ENCODE measurements around the gene NUP43.
A peak's percentile ranks its signal among the peaks of the same experiment; 100 is the strongest.
"Not testable (repeated sequence)": the region's sequence is repeated elsewhere in the genome, so short reads cannot be mapped to it uniquely, and the experiment has no call there.

The NUP43 gene

GRCh38 chr6:149749594-149750135 lies 3.3 kb upstream of the NUP43 start, which contains the start of gene PCMT1:
Gene PCMT1 (plus strand): TSS chr6:149749741. CDS start chr6:149749902, 161 bp downstream.
- DNase-seq (ENCODE audit: low read depth in 2 of 2, low spot score in 1 of 2) = peak; percentile 79 to 82

- DNase-seq (ENCODE audit: low read depth in 2 of 2, low spot score in 1 of 2) = not testable (repeated sequence)
These were observed 2.8 kb upstream of the NUP43 start for GRCh38 chr6:149749082-149749593.

- DNase-seq (ENCODE audit: low read depth in 2 of 2, low spot score in 1 of 2) = not testable (repeated sequence)
These were observed 1.1 kb downstream of the NUP43 start for GRCh38 chr6:149745252-149745651.

DNA sequence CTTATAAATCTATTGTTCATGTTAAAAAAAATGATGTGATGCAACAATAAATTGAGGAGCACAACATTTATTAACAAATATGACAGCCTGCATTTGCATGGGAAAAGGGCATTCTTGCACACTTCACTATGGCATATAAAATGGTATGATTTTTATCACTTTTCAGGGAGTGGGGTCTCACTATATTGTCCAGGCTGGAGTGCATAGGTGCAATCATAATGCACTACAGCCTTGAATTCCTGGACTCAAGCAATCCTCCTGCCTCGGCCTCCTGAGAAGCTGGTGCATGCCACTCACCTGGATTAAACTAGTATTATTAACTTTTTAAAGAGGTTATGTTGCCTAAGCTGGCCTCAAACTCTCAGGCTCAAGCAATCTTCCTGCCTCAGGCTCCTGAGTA lies 11.4 kb downstream of the NUP43 start:
- no peak for DNase-seq (ENCODE audit: low read depth in 2 of 2, low spot score in 1 of 2)

DNA sequence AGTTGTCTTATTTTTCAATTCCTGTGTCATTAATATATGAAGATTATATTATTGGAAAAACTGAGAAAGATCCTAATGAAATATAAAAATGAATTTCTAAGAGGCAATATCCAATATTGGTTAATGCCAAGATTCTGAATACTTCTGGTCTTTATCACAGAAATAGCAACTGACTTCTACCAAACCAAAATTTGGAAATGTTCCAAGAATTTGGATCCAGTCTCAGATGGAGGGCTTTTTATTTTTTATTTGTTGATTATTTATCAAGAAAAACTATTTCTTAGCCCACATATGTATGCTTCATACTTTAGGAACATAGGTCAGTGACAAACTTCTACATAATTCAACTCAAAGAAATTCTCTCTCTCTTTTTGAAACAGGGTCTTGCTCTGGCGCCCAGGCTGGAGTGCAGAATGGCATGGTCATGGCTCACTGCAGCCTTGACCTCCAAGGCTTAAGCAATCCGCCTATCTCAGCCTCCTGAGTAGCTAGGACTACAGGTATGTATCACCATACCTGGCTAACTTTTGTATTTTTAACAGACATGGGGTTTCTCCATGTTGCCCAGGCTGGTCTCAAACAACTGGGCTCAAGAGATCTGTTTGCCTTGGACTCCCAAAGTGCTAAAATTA lies 13.1 kb downstream of the NUP43 start:
- DNase-seq (ENCODE audit: low read depth in 2 of 2, low spot score in 1 of 2) = no peak

DNA sequence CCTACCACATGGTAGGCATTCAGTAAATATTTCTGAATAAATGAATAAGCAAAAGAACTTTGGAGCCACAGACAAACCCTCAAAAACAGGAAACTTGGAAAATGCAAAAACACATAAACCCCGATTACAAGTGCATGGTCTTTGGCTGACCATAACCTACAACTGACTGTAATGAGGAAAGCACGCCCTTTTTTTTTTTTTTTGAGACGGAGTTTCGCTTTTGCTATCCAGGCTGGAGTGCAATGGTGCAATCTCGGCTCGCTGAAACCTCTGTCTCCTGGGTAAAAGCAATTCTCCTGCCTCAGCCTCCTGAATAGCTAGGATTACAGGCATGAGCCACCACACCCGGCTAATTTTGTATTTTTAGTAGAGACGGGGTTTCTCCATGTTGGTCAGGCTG lies 16.5 kb downstream of the NUP43 start:
- DNase-seq (ENCODE audit: low read depth in 2 of 2, low spot score in 1 of 2) = no peak

- no peak for DNase-seq (ENCODE audit: low read depth in 2 of 2, low spot score in 1 of 2)
These were observed 17.7 kb downstream of the NUP43 start for GRCh38 chr6:149728499-149729234.

DNA sequence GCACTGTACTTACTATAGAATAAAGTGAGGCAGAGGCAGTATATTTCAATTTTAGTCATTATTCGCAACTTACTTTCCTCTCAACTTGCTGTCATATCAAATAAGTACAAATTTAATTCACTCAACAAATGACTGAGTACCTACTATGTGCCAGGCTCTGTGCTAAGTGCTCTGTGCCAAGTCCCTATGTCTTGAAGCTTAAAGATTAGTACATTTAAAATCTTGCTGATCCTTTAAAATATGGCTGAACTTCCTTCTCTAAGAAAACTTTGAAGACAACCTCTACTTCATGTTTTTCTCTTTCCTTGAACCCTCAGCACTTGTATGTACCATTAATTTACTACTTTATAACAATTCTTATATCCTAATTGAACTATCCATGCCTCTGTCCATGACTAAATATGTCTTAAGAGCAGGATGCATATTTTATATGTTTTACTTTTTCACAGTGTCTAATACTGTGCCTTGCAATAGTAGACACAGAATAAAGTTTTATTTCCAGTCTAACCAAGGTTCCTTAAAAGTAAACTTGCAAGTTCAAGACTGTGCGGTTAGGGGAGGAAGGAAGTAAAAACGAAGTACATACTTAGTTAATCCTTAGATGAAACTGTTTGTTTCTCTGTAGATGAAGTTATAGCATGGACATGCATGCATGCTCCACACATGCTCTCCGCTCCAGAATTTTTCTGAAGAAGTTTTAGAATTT lies 18.4 kb downstream of the NUP43 start:
- no peak for DNase-seq (ENCODE audit: low read depth in 2 of 2, low spot score in 1 of 2)

- no peak for DNase-seq (ENCODE audit: low read depth in 2 of 2, low spot score in 1 of 2)
These were observed 20.5 kb downstream of the NUP43 start for GRCh38 chr6:149725785-149726184.

DNA sequence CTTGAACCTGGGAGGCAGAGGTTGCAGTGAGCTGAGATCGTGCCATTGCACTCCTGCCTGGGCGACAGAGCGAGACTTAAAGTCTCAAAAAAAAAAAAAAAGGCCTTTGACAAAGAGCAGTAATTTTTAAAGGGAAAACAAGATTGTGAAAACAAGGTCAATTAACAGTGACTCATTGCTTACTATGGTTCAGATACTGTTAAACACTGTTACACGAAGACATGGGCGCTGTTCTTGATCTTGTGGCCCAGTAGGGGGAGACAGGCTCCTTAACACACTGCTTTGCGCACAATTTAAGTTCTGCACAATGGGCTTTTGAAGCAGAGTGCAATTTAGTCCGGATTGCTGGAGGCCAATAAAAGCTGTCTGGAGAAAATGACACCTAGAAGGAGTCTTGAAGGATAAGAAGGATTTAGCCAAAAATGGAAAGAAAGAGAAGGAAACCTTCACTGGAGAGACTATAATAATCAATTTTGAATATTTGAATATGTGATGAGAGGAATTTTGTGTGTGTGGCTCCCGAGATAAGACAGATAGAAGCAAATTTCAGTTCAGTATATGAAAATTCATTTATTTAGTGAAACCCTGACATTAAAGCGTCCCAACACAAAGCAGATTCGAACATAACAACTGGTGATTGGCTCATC lies 22.4 kb downstream of the NUP43 start:
- peak; percentile 16 to 17 for DNase-seq (ENCODE audit: low read depth in 2 of 2, low spot score in 1 of 2)

DNA sequence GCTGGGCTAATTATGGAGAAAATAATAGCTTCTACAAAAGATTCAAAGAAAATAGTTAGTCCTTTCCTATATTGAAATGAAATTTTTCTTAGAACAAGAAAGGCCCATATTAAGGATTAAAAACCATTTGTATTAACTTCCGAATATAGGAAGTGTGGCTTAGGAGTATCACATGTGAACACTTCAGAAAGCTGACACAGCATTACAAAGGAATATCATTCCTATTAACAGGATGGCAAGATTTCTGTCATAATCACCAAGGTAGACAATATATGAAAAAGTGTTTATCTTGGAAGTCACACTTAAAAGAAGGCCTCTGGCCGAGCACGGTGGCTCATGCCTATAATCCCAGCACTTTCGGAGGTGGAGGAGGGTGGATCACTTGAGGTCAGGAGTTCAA lies 23.1 kb downstream of the NUP43 start:
- no peak for DNase-seq (ENCODE audit: low read depth in 2 of 2, low spot score in 1 of 2)

- DNase-seq (ENCODE audit: low read depth in 2 of 2, low spot score in 1 of 2) = no peak
These were observed 26.8 kb downstream of the NUP43 start for GRCh38 chr6:149719531-149719930.

GRCh38 chr6:149717588-149718458 lies 28.5 kb downstream of the NUP43 start, which contains the start of gene LATS1:
Gene LATS1 (minus strand): TSS chr6:149718101. CDS start chr6:149702126, 15,975 bp downstream.
- DNase-seq (ENCODE audit: low read depth in 2 of 2, low spot score in 1 of 2) = peak; percentile 83 to 86

DNA sequence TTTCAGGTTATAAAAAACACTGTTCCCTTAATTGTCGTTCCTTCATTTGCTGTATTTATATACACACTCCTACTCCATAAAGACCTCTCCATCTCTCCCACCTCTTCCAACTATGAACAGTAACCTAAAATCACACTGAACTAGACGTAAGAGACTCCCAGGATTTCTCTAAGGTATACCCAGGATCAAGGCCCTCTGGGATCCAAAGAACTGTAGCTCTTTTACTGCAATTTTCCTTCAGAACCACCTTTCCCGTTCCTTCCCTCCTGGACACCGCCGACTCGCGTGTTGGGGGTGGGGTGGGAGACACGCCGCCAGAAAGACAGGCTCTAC lies 29.1 kb downstream of the NUP43 start:
- no peak for DNase-seq (ENCODE audit: low read depth in 2 of 2, low spot score in 1 of 2)

DNA sequence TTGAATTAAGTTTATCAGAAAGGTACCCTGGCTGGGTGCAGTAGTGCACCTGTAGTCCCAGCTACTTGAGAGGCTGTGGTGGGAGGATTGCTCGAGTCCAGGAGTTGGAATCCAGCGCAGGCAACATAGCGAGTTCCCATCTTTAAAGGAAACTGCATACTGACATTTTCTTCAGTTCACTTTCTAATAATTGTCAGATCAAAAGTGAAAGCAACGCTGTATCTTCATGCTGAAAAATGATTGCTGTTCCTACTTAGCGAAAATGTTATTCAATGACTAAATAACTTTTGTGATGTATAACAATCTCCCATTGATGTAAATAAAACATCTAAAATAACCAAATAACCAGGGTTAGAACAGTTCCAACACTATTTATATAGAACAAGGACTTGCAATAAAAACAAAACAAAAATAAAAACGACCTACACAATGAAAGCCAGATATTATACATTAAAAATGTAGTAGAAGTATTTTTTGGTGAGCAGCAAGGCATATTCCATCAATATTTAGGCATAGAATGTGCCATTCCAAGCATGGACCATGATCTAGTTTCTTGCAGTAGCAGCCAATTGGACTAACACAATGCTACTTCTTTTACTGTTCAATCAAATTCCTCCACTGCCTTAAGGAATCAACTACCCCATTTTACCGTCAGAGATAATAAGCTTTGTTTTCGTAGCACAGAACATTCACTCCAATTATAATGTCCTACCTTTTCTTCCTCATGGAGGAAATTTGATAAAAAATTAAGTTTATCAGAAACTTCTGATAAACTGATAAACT lies 30.0 kb downstream of the NUP43 start:
- DNase-seq (ENCODE audit: low read depth in 2 of 2, low spot score in 1 of 2) = no peak

DNA sequence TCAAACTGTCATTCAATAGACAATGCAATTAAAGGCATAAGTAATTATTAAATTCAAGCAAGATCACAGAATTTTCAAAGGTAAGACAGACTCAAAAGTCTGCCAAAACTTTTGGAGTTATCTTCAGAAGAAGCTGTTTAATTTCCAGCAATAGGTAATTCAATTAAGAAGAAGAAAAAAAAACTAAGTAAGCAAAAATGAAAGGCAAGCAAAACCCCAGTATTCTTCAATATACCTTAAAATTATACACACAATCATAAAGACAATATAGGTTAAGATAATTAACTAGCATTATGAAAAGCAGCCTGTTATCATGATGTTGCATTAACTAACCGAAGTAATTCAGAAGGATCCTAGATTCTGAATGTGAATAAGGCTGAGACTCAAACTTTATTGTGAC lies 31.9 kb downstream of the NUP43 start:
- DNase-seq (ENCODE audit: low read depth in 2 of 2, low spot score in 1 of 2) = no peak

- no peak for DNase-seq (ENCODE audit: low read depth in 2 of 2, low spot score in 1 of 2)
These were observed 34.6 kb downstream of the NUP43 start for GRCh38 chr6:149711711-149712110.

DNA sequence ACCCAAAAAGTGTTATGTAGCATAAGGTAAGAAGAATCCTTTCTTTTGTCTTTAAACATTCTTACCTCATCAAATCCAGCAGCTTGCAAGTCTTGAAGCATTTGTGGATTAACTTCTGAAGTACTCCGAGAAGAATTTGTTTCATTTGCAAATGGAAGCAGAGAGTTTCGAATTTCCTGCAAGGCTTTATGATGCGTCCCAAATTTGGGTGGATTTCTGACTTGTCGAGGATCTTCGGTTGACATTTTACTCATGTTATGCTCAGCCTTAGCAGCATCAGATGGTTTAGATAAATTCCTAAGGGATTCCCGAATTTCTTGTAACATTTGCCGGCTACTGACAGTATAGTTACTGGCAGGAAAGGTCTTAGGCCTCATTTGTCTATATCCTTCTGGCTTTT lies 44.6 kb downstream of the NUP43 start:
- DNase-seq (ENCODE audit: low read depth in 2 of 2, low spot score in 1 of 2) = no peak

DNA sequence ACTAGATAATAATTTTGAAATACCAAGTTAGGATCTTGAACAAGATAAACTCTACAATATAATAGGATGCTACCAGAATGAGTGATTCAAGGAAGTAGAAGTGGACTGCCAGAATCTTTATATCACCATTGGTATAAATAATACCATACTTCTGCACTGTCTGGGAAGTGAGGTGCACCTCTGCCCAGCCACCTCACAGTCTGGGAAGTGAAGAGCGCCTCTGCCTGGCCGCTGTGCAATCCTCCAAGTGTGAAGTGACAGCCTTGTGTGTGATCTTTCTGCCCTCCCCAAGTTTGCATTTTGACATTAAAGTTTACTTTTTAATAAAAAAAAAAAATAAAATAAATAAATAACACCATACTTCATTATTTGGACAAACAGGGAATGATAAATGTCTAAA lies 47.2 kb downstream of the NUP43 start:
- DNase-seq (ENCODE audit: low read depth in 2 of 2, low spot score in 1 of 2) = no peak
